HG03103 (cell line): Measurements from ENCODE around the gene MRM1.
"Not testable (repeated sequence)": the region's sequence is repeated elsewhere in the genome, so short reads cannot be mapped to it uniquely, and the experiment has no call there.

Experiments used
- ATAC-seq: cut with Tn5 transposase; IDR thresholded peaks from one replicate; pipeline ENCODE4 v1.9.1; 2021; ENCODE audit warnings: low read depth; ENCODE audit not compliant: unreplicated experiment

Gene MRM1

GRCh38 chr17:36600465-36600864 is 918 bp upstream of the MRM1 start:
- ATAC-seq, result no peak

- ATAC-seq, result no peak
Observed at GRCh38 chr17:36600936-36601302, 464 bp upstream of the MRM1 start.

- ATAC-seq, result no peak
Observed at GRCh38 chr17:36602030-36602748, 806 bp downstream of the MRM1 start.

GRCh38 chr17:36602924-36603384 is 1.6 kb downstream of the MRM1 start:
- no peak for ATAC-seq

GRCh38 chr17:36605028-36605427 is 3.6 kb downstream of the MRM1 start:
- not testable (repeated sequence) for ATAC-seq

GRCh38 chr17:36608280-36608679 is 6.9 kb downstream of the MRM1 start:
- ATAC-seq, result no peak

- ATAC-seq, result no peak
Observed at GRCh38 chr17:36608794-36609497, 7.6 kb downstream of the MRM1 start.

GRCh38 chr17:36609498-36609862 is 8.1 kb downstream of the MRM1 start:
- no peak for ATAC-seq

GRCh38 chr17:36610474-36610873 is 9.1 kb downstream of the MRM1 start:
- no peak for ATAC-seq

GRCh38 chr17:36611345-36612072 is 10.1 kb downstream of the MRM1 start:
- ATAC-seq, result no peak

GRCh38 chr17:36612323-36612722 is 10.9 kb downstream of the MRM1 start:
- ATAC-seq, result no peak

GRCh38 chr17:36613155-36613554 is 11.8 kb downstream of the MRM1 start:
- no peak for ATAC-seq

- ATAC-seq, result no peak
Observed at GRCh38 chr17:36614081-36614480, 12.7 kb downstream of the MRM1 start.

- no peak for ATAC-seq
Observed at GRCh38 chr17:36614933-36615332, 13.6 kb downstream of the MRM1 start.

- ATAC-seq, result no peak
Observed at GRCh38 chr17:36616061-36617029, 15.0 kb downstream of the MRM1 start.

GRCh38 chr17:36617773-36618172 is 16.4 kb downstream of the MRM1 start:
- ATAC-seq, result no peak

- ATAC-seq, result no peak
Observed at GRCh38 chr17:36623281-36623680, 21.9 kb downstream of the MRM1 start.

- no peak for ATAC-seq
Observed at GRCh38 chr17:36625188-36625587, 23.8 kb downstream of the MRM1 start.

- no peak for ATAC-seq
Observed at GRCh38 chr17:36627101-36627500, 25.7 kb downstream of the MRM1 start.

- ATAC-seq, result no peak
Observed at GRCh38 chr17:36628576-36628975, 27.2 kb downstream of the MRM1 start.
